Smooth muscle cell (in vitro differentiated cells): ENCODE data around the gene SUSD5. TPM values are rescaled to one million over a fixed set of nuclear protein-coding genes. Genes with fewer than 3 reads are reported as not detected.

Experiments used
- DNase-seq: peaks from one replicate; lab custom pipeline; 2025; ENCODE audit not compliant: unreplicated experiment; lab: John Stamatoyannopoulos, UW
- H2AFZ ChIP-seq: fragments of 200-600 bp; sonication (generic); 2 replicates; pipeline ENCODE4 v1.6.0; 2016; ENCODE audit warnings: antibody characterized with exemption, low read depth, mild to moderate bottlenecking
- H3F3A ChIP-seq: fragments of 200-600 bp; sonication (generic); 2 replicates; pipeline ENCODE4 v1.6.0; 2017; ENCODE audit warnings: antibody characterized with exemption, low read depth
- H3K27ac ChIP-seq: fragments of 200-600 bp; sonication (generic); 2 replicates; pipeline ENCODE4 v1.5.1; 2016; ENCODE audit warnings: low read depth, mild to moderate bottlenecking
- H3K27me3 ChIP-seq: fragments of 200-600 bp; sonication (generic); 2 replicates; pipeline ENCODE4 v1.6.1; 2016; ENCODE audit warnings: low read depth, mild to moderate bottlenecking
- H3K36me3 ChIP-seq: fragments of 200-600 bp; sonication (generic); 2 replicates; pipeline ENCODE4 v1.5.1; 2016; ENCODE audit warnings: low read depth
- H3K4me1 ChIP-seq: fragments of 200-600 bp; sonication (generic); 2 replicates; pipeline ENCODE4 v1.5.1; 2016; ENCODE audit warnings: low read depth
- H3K4me2 ChIP-seq: fragments of 200-600 bp; sonication (generic); 2 replicates; pipeline ENCODE4 v1.6.0; 2016; ENCODE audit warnings: mild to moderate bottlenecking
- H3K4me3 ChIP-seq: fragments of 200-600 bp; sonication (generic); 2 replicates; pipeline ENCODE4 v1.5.1; 2016; ENCODE audit warnings: mild to moderate bottlenecking
- H3K79me2 ChIP-seq: fragments of 200-600 bp; sonication (generic); 2 replicates; pipeline ENCODE4 v1.6.0; 2016; ENCODE audit warnings: low read depth, mild to moderate bottlenecking
- H3K9ac ChIP-seq: fragments of 200-600 bp; sonication (generic); 2 replicates; pipeline ENCODE4 v1.6.0; 2016; ENCODE audit warnings: low read depth
- H3K9me3 ChIP-seq: fragments of 200-600 bp; sonication (generic); replicated peaks from 2 replicates; pipeline ENCODE4 v1.5.1; 2016; ENCODE audit warnings: low read depth
- H4K20me1 ChIP-seq: fragments of 200-600 bp; sonication (generic); 2 replicates; pipeline ENCODE4 v1.6.0; 2016; ENCODE audit warnings: low read depth
- CTCF ChIP-seq: fragments of 200-600 bp; sonication (generic); IDR thresholded peaks from 2 replicates; pipeline ENCODE4 v1.5.1; 2017; ENCODE audit warnings: borderline replicate concordance, mild to moderate bottlenecking, antibody characterized with exemption; ENCODE audit not compliant: insufficient read depth, poor library complexity, severe bottlenecking
- WGBS: methylation state at CpG from one replicate; pipeline ENCODE4 v1.1.7; 2016; ENCODE audit warnings: low lambda C conversion rate; 5-methylcytosine and 5-hydroxymethylcytosine counted together
- polyA plus RNA-seq: library from polyadenylated mRNA; unstranded; fragments of >200 nt; fragmentation: Nextera tagmentation; extraction: Ambion mirVana; gene quantifications from 2 replicates; pipeline ENCODE4 v1.2.1, GENCODE V29; 2016
- total RNA-seq: library from RNA; depleted of rRNA; stranded (reverse); fragments of >200 nt; gene quantifications from 2 replicates; pipeline ENCODE4 v1.2.3, GENCODE V29; 2014

Gene SUSD5
- total and polyA plus RNA-seq, 2 experiments from 2014 or later, result 1.4 to 1.6 TPM

GRCh38 chr3:33181229-33181628, 37.4 kb downstream of the SUSD5 start:
- Histone ChIP-seq H3K27ac (no peak overlapping the region), H4K20me1 (no peaks in the 10 kb centered on the region), H3K4me1 (no peaks in the 10 kb centered on the region), H2AFZ (no peak overlapping the region), H3K9me3 (no peaks in the 10 kb centered on the region), H3K4me3 (no peak overlapping the region), H3K9ac (no peak overlapping the region), H3K79me2 (no peaks in the 10 kb centered on the region), H3K4me2 (no peak overlapping the region), H3F3A (no peaks in the 10 kb centered on the region), H3K27me3 (no peaks in the 10 kb centered on the region), H3K36me3 (no peaks in the 10 kb centered on the region)
- WGBS, result 89% methylated on average over 5 of the region's 5 CpGs
- TF ChIP-seq CTCF, result no peak
- no peak for DNase-seq

- H4K20me1 ChIP-seq, result no peaks in the 10 kb centered on the region
- TF ChIP-seq CTCF, result no peak
- H3K27me3 ChIP-seq, result no peaks in the 10 kb centered on the region
- H3K9me3 ChIP-seq, result no peaks in the 10 kb centered on the region
- 87% methylated on average over 1 of the region's 1 CpG for WGBS
- H3K79me2 ChIP-seq, result no peaks in the 10 kb centered on the region
- H3K9ac ChIP-seq, result no peak overlapping the region
- H3K4me1 ChIP-seq, result no peaks in the 10 kb centered on the region
- no peaks in the 10 kb centered on the region for H3K36me3 ChIP-seq
- H3K27ac ChIP-seq, result no peak overlapping the region
- H3F3A ChIP-seq, result no peaks in the 10 kb centered on the region
- no peak overlapping the region for H2AFZ ChIP-seq
- DNase-seq, result no peak
- H3K4me3 ChIP-seq, result no peak overlapping the region
- no peak overlapping the region for H3K4me2 ChIP-seq
Observed at GRCh38 chr3:33179132-33179531, 39.5 kb downstream of the SUSD5 start.

- no peak overlapping the region for H3K9ac ChIP-seq
- no peak for TF ChIP-seq CTCF
- H4K20me1 ChIP-seq, result no peaks in the 10 kb centered on the region
- no peak for DNase-seq
- H3K27me3 ChIP-seq, result no peaks in the 10 kb centered on the region
- 95% methylated on average over 19 of the region's 19 CpGs for WGBS
- H3K79me2 ChIP-seq, result no peaks in the 10 kb centered on the region
- H3K9me3 ChIP-seq, result no peaks in the 10 kb centered on the region
- H3K4me2 ChIP-seq, result no peak overlapping the region
- H3K4me1 ChIP-seq, result no peaks in the 10 kb centered on the region
- H3K27ac ChIP-seq, result no peak overlapping the region
- no peak overlapping the region for H3K4me3 ChIP-seq
- no peaks in the 10 kb centered on the region for H3F3A ChIP-seq
- no peak overlapping the region for H2AFZ ChIP-seq
- H3K36me3 ChIP-seq, result no peaks in the 10 kb centered on the region
Observed at GRCh38 chr3:33174711-33175414, 43.7 kb downstream of the SUSD5 start.

GRCh38 chr3:33174095-33174494, 44.5 kb downstream of the SUSD5 start:
- TF ChIP-seq CTCF, result no peak
- no peaks in the 10 kb centered on the region for H3F3A ChIP-seq
- no peak overlapping the region for H2AFZ ChIP-seq
- H3K27ac ChIP-seq, result no peak overlapping the region
- H3K9me3 ChIP-seq, result no peaks in the 10 kb centered on the region
- H3K9ac ChIP-seq, result no peak overlapping the region
- 92% methylated on average over 4 of the region's 4 CpGs for WGBS
- H3K79me2 ChIP-seq, result no peaks in the 10 kb centered on the region
- no peak overlapping the region for H3K4me2 ChIP-seq
- H3K4me1 ChIP-seq, result no peaks in the 10 kb centered on the region
- no peak overlapping the region for H3K4me3 ChIP-seq
- no peak for DNase-seq
- H3K36me3 ChIP-seq, result no peaks in the 10 kb centered on the region
- H3K27me3 ChIP-seq, result no peaks in the 10 kb centered on the region
- H4K20me1 ChIP-seq, result no peaks in the 10 kb centered on the region
